Stimulated activated memory B cell treated with anti-CD40 and anti-IgM and Interleukin-4, amounts not matched to agents 10 μg/mL and 1 μg/mL and 100 μg/mL, for 72 hours (primary cell): ENCODE results near the gene NRG3.

Source experiments
- ATAC-seq: fragments of 150-1000 bp; cut with Tn5 transposase; 2 replicates; pipeline ENCODE4 v1.10.0; 2021
- H3K27ac Mint-ChIP-seq: one replicate; pipeline ENCODE4 v1.8.0; 2022; ENCODE audit warnings: mild to moderate bottlenecking, mixed read lengths
- H3K27me3 Mint-ChIP-seq: one replicate; pipeline ENCODE4 v1.8.0; 2022; ENCODE audit warnings: mixed read lengths
- H3K36me3 Mint-ChIP-seq: one replicate; pipeline ENCODE4 v1.8.0; 2022; ENCODE audit warnings: mixed read lengths
- H3K4me1 Mint-ChIP-seq: one replicate; pipeline ENCODE4 v1.8.0; 2022; ENCODE audit warnings: mixed read lengths
- H3K4me3 Mint-ChIP-seq: one replicate; pipeline ENCODE4 v1.8.0; 2022; ENCODE audit warnings: mild to moderate bottlenecking, moderate library complexity, mixed read lengths
- H3K9me3 Mint-ChIP-seq: one replicate; pipeline ENCODE4 v1.8.0; 2022; ENCODE audit warnings: mixed read lengths

NRG3 gene

GRCh38 chr10:82072124-82072523, 197.1 kb downstream of the NRG3 start:
- Mint-ChIP-seq H3K36me3 (no peaks in the 10 kb centered on the region), H3K4me1 (no peaks in the 10 kb centered on the region), H3K4me3 (no peak overlapping the region), H3K27ac (no peak overlapping the region), H3K27me3 (no peaks in the 10 kb centered on the region), H3K9me3 (peaks cover 11% of the 10 kb centered on the region)
- ATAC-seq, result no peak

DNA sequence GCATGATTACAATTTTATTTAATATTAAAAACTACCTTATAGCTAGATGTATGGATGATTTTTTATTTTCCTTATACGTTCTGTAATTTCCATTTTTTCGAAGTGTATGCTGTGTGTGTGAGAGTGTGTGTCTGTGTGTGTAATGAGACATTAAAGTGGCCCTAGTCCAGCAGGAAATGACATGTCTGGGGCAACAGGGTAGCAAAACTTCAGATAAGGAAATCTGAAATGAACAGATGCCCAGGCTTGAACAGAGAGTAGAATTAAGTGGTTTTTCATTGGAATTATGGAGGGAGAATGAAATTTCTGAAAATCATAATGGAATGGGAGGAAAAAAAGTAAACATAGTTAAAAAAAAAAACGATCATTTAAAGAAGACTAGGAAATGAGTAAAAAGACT, 200.6 kb downstream of the NRG3 start:
- Mint-ChIP-seq H3K27me3 (no peaks in the 10 kb centered on the region), H3K9me3 (peaks cover 11% of the 10 kb centered on the region), H3K36me3 (no peaks in the 10 kb centered on the region), H3K4me3 (no peak overlapping the region), H3K4me1 (no peaks in the 10 kb centered on the region), H3K27ac (no peak overlapping the region)
- ATAC-seq, result no peak

DNA sequence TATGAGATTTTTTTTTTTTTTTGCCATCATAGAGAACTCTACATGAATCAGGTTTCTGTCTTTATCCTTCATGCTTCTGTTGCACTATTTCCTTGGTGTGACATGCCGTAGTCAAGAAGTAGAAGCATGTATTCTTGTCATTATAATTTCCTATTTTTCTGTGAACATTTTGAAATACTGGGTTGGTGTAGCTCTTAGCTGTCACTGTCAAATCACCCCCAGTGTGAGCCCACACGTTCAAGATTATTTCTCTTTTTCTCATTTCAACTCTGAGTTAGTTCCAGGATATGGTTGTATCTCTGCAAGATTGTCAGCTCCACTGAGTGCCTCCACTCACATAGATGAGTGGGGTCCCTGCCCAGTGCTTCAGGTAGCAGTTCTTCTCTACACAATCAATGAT, 209.5 kb downstream of the NRG3 start:
- H3K27ac Mint-ChIP-seq, result no peak overlapping the region
- H3K4me1 Mint-ChIP-seq, result no peaks in the 10 kb centered on the region
- no peaks in the 10 kb centered on the region for H3K27me3 Mint-ChIP-seq
- no peak for ATAC-seq
- no peak overlapping the region for H3K4me3 Mint-ChIP-seq
- no peaks in the 10 kb centered on the region for H3K36me3 Mint-ChIP-seq
- H3K9me3 Mint-ChIP-seq, result peaks cover 6% of the 10 kb centered on the region

- H3K27me3 Mint-ChIP-seq, result no peaks in the 10 kb centered on the region
- H3K36me3 Mint-ChIP-seq, result no peaks in the 10 kb centered on the region
Measured at GRCh38 chr10:82084904-82085303, 209.9 kb downstream of the NRG3 start.

DNA sequence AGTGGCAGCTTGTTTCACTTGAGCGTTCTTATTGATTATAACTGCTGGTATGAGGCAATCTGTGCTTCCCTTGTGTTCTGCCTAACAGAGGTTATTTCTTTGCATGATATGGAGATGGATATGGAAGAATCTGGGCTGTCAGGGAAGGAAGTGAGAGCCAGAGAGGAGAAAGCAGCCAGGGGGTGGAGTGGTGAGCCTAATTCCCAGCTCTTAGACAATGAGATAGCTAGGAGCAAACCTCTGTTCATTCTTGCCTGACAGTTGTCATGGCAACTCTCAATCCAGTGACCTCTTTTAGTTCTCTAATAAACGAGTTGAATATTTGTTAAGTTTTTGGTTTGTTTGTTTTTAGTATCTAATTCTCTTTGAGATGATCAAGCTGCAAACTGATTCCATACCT, 214.3 kb downstream of the NRG3 start:
- no peak overlapping the region for H3K27ac Mint-ChIP-seq
- H3K4me1 Mint-ChIP-seq, result no peaks in the 10 kb centered on the region
- ATAC-seq, result no peak
- H3K9me3 Mint-ChIP-seq, result peaks cover 3% of the 10 kb centered on the region
- no peaks in the 10 kb centered on the region for H3K36me3 Mint-ChIP-seq
- H3K4me3 Mint-ChIP-seq, result no peak overlapping the region
- H3K27me3 Mint-ChIP-seq, result no peaks in the 10 kb centered on the region

More at GRCh38 chr10:82084904-82085303, 209.9 kb downstream of the NRG3 start:
- Mint-ChIP-seq H3K4me1 (no peaks in the 10 kb centered on the region), H3K9me3 (peaks cover 6% of the 10 kb centered on the region), H3K4me3 (no peak overlapping the region), H3K27ac (no peak overlapping the region)
- no peak for ATAC-seq

DNA sequence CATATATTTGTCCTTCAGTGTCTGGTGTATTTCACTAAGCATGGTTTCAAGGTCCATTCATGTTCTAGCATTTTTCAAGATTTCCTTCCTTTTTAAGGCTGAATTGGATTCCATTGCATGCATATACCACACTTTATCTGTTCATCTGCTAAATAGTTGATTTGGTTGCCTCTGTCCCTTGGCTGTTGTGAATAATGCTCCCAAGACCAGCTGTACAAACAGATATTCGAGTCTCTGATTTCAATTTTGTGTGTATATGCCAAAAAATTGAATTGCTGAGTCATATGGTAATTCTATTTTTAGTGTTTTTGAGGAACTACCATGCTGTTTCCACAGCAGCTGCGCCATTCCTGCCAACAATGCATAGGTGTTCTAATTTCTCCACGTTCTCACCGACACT, 216.4 kb downstream of the NRG3 start:
- H3K27ac Mint-ChIP-seq, result no peak overlapping the region
- H3K9me3 Mint-ChIP-seq, result peaks cover 3% of the 10 kb centered on the region
- no peak overlapping the region for H3K4me3 Mint-ChIP-seq
- no peaks in the 10 kb centered on the region for H3K27me3 Mint-ChIP-seq
- no peak for ATAC-seq
- no peaks in the 10 kb centered on the region for H3K4me1 Mint-ChIP-seq
- no peaks in the 10 kb centered on the region for H3K36me3 Mint-ChIP-seq

DNA sequence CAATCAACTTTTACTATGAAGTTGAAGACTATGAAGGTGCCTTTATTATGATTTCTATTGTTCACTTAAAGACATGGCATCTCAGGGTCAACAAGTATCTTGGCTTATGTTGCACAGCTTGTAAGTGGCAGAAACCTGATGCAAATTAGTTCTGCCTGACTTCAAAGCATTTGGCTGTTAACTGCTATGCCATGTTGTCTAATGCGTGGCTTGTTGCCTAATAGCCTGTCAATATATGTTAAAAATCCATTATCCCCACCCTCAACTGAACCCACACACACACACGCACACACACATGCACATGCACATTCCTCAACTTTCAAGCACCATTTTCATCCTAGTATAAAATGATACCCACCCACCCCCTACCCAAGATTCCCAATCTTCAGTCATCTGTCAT, 217.1 kb downstream of the NRG3 start:
- Mint-ChIP-seq H3K9me3 (peaks cover 3% of the 10 kb centered on the region), H3K27ac (no peak overlapping the region), H3K36me3 (no peaks in the 10 kb centered on the region), H3K4me1 (no peaks in the 10 kb centered on the region), H3K27me3 (no peaks in the 10 kb centered on the region), H3K4me3 (no peak overlapping the region)
- ATAC-seq, result no peak

DNA sequence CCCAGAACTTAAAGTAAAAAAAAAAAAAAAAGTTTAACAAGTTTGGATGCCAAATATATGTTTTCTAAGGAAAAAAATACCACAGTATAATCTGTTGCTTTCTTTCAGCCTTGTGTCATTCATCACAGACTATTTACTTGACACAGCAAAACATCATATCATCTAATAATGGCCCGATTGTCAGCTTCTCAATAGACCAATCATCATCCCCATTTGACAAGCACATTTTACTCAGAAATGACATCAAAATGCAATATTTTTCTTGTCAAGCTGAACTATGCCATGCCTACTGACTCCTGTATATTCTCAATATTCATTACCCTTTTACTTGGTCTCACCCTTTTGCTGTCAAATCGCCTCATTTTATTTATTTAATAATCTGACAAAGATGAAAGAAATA, 249.7 kb downstream of the NRG3 start:
- ATAC-seq, result no peak
- H3K36me3 Mint-ChIP-seq, result no peaks in the 10 kb centered on the region
- H3K27me3 Mint-ChIP-seq, result no peaks in the 10 kb centered on the region
- H3K27ac Mint-ChIP-seq, result no peak overlapping the region
- no peaks in the 10 kb centered on the region for H3K4me1 Mint-ChIP-seq
- no peak overlapping the region for H3K4me3 Mint-ChIP-seq
- peaks cover 4% of the 10 kb centered on the region for H3K9me3 Mint-ChIP-seq

DNA sequence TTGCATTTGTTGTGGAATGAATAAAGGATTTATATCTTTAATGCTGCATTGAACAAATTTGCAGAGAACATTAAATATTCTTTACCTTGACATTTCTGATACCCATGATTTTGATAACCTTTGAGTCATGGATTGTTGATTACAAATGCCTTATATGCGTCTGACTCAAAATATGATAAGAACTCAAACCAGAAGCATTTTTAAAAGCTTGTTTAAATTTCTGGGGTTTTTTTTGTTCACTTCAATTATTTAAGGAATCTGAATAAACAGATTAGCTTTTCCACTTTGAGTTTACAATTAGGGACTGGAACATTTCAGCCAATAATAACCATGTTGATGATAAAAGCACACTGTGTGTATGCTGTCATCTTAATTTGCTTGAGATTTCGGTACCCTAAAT, 253.5 kb downstream of the NRG3 start:
- no peak overlapping the region for H3K4me3 Mint-ChIP-seq
- H3K27ac Mint-ChIP-seq, result no peak overlapping the region
- no peaks in the 10 kb centered on the region for H3K4me1 Mint-ChIP-seq
- H3K9me3 Mint-ChIP-seq, result peaks cover 15% of the 10 kb centered on the region
- no peaks in the 10 kb centered on the region for H3K36me3 Mint-ChIP-seq
- ATAC-seq, result no peak
- no peaks in the 10 kb centered on the region for H3K27me3 Mint-ChIP-seq

DNA sequence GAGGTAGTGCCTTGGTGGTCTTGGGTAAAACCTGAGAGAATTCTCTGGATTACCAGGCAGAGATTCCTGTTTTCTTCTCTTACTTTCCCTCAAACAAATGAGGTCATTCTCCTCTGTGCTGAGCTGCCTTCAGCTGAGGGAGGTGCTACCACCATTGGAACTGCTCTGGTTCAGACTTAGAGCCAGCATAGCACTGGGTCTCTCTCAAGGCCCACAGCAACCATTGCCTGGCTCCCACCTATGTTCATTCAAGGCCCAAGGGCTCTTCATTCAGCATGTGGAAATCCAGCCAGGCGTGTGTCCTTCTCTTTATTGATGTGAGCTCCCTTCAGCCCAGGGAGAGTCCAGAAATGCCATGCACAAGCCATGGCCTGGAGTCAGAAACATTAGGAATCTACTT, 261.1 kb downstream of the NRG3 start:
- Mint-ChIP-seq H3K4me1 (no peaks in the 10 kb centered on the region), H3K27me3 (no peaks in the 10 kb centered on the region), H3K9me3 (peaks cover 10% of the 10 kb centered on the region), H3K36me3 (no peaks in the 10 kb centered on the region), H3K4me3 (no peak overlapping the region), H3K27ac (no peak overlapping the region)
- no peak for ATAC-seq

DNA sequence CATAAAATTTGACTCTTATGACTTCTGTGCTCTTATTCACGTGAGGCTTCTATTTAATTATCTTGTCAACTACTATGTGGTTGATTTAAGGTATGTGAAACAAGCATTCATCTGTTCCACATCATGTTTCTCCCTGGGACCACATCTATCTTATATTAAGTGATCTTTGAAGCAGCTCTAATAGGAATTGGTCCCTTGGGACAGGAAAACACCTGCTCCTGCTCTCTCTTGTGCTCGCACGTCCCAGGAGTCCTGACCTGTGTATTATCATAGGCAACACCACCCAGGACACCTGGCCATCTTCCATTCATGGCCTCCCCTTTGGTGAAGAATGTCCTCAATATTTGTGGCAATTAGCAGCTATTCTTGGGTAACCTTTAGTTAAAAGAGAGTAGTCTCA, 269.2 kb downstream of the NRG3 start:
- Mint-ChIP-seq H3K36me3 (no peaks in the 10 kb centered on the region), H3K27me3 (no peaks in the 10 kb centered on the region), H3K4me3 (no peak overlapping the region), H3K9me3 (peaks cover 3% of the 10 kb centered on the region), H3K27ac (no peak overlapping the region), H3K4me1 (no peaks in the 10 kb centered on the region)
- no peak for ATAC-seq

DNA sequence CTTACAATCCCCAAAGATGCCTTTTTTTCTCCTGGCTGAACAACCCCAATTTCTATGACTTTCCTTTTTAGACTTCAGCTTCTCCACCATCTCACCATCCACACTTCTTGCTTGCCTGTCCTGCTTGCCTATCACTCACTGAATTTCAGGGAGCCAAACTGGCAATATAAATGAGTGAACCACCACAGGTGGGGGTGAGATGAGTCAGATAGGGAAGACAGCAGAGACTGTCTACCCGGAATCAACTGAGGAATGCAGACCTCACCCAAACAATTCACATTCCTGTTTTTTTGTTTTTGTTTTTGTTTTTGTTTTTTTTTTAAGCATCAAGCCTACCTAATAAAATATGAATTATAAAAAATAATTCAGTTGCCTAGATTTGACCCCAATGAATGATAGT, 273.8 kb downstream of the NRG3 start:
- Mint-ChIP-seq H3K9me3 (peaks cover 14% of the 10 kb centered on the region), H3K27me3 (no peaks in the 10 kb centered on the region), H3K36me3 (no peaks in the 10 kb centered on the region), H3K4me1 (no peaks in the 10 kb centered on the region), H3K27ac (no peak overlapping the region), H3K4me3 (no peak overlapping the region)
- ATAC-seq, result no peak

GRCh38 chr10:82149674-82150073, 274.7 kb downstream of the NRG3 start:
- no peak overlapping the region for H3K27ac Mint-ChIP-seq
- no peaks in the 10 kb centered on the region for H3K4me1 Mint-ChIP-seq
- no peak overlapping the region for H3K4me3 Mint-ChIP-seq
- no peaks in the 10 kb centered on the region for H3K36me3 Mint-ChIP-seq
- no peaks in the 10 kb centered on the region for H3K27me3 Mint-ChIP-seq
- no peak for ATAC-seq
- peaks cover 16% of the 10 kb centered on the region for H3K9me3 Mint-ChIP-seq

- H3K27me3 Mint-ChIP-seq, result no peaks in the 10 kb centered on the region
- no peaks in the 10 kb centered on the region for H3K36me3 Mint-ChIP-seq
- no peak overlapping the region for H3K4me3 Mint-ChIP-seq
- no peak for ATAC-seq
- H3K9me3 Mint-ChIP-seq, result peaks cover 16% of the 10 kb centered on the region
- no peak overlapping the region for H3K27ac Mint-ChIP-seq
- no peaks in the 10 kb centered on the region for H3K4me1 Mint-ChIP-seq
Measured at GRCh38 chr10:82150123-82150900, 275.3 kb downstream of the NRG3 start.

DNA sequence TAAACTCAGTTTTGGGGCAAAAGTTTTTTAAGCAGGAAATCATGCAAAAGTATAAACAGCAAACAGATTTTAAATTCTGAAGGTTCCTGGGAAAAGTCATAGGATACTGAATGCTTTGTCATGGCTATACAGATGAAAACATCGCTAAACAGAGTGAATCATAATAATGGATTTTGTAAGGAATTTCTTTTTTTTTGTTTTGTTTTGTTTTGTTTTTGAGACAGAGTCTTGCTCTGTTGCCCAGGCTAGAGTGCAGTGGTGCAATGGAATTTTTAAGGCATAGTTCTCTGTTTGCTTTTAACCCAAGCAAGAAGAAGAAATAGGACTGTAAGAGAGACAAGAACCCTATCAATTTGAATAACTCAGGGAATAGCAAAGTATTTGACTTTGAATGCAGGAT, 285.3 kb downstream of the NRG3 start:
- no peaks in the 10 kb centered on the region for H3K27me3 Mint-ChIP-seq
- no peak overlapping the region for H3K27ac Mint-ChIP-seq
- no peak for ATAC-seq
- no peaks in the 10 kb centered on the region for H3K4me1 Mint-ChIP-seq
- peaks cover 4% of the 10 kb centered on the region for H3K9me3 Mint-ChIP-seq
- no peak overlapping the region for H3K4me3 Mint-ChIP-seq
- no peaks in the 10 kb centered on the region for H3K36me3 Mint-ChIP-seq

DNA sequence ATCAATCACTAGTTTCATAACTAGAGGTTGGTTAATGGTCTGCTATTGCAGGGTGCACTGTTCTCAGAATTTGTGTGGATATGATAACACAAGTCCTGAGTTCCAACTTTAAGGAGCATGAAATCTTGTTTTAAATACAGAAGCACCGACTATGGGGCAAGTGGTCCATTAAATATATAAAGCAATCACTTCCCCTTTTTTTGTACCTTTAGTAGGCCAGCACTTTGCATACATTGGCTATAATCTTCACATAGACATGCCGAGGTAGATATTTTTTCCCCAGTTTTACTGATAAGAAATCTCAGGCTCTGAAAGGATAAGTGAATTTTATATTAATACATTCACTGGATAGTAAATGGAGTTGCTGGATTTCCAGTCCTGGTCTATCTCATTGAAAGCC, 286.3 kb downstream of the NRG3 start:
- H3K4me1 Mint-ChIP-seq, result no peaks in the 10 kb centered on the region
- H3K27me3 Mint-ChIP-seq, result no peaks in the 10 kb centered on the region
- no peak overlapping the region for H3K4me3 Mint-ChIP-seq
- no peak overlapping the region for H3K27ac Mint-ChIP-seq
- H3K9me3 Mint-ChIP-seq, result peaks cover 4% of the 10 kb centered on the region
- H3K36me3 Mint-ChIP-seq, result no peaks in the 10 kb centered on the region
- ATAC-seq, result no peak
